NCI-H510A (cell line): Measurements from ENCODE around the gene DDX51.
"Not testable (repeated sequence)": the region's sequence is repeated elsewhere in the genome, so short reads cannot be mapped to it uniquely, and the experiment has no call there.

Experiments
- DNase-seq: peaks from one replicate; lab custom pipeline; 2025; lab: John Stamatoyannopoulos, UW

Gene DDX51

DNA sequence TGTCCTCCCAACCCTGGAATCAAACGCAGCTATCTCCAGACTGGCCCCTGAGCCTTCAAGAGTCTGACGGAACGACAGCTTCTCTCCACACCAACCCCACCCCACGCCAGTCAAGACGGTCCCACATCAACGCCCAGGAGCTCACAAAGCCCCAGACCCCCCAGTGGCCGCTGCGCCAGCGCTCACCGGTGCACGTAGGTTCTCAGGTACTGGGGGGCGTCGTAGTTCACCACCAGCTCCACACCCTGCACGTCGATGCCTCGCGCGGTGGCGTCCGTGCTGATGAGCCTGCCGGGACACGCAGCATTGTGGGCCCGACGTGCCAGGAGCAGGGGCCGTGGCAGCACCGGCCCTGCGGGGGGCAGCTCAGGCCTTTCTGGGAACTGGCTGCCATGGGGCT is 4.2 kb downstream of the DDX51 start:
- DNase-seq: no peak

DNA sequence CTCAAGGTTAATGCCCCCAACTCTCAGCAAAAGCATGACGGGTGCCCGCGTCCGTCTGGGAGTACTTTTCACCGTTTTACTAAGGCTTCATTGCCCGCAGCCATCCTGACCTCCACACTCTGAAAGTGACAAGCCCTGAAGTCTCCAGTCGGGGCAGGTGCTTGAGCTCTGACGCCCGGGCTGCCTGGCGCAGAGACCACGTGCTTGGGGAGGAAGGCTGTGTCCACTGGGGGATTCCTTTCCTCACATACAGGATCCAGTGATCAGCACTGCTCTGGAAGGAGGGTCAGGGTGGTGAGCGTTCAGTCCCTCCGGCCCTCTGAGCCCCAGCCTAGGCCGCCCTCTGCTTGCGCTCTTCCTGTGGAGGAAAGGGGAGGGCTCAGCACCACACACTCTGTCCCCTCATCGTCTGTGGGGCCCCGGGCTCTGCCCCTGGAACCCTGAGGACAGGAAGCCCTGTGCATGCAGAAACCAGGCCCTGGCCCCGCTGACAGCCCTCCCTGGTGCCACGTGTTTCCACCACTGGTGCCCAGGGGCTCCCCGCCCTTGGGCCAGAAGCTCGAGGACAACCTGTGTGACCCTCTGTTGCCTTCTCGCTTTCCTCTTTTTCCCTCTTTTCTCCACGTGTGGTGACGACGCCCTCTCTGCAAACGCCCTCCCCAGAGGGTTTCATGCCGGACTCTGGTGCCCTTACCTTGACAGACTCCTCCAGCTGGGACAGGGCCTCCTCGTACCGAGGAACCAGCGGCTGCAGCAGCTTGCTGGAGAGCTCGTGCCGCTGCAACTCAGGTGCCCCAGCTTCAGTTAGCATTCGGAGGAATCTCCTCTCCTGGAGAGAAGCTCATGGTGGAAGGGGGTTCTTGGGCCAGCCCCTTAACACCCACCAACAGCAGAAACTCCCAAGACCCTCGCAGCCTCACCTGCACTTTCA is 4.9 kb downstream of the DDX51 start:
- DNase-seq: no peak

DNA sequence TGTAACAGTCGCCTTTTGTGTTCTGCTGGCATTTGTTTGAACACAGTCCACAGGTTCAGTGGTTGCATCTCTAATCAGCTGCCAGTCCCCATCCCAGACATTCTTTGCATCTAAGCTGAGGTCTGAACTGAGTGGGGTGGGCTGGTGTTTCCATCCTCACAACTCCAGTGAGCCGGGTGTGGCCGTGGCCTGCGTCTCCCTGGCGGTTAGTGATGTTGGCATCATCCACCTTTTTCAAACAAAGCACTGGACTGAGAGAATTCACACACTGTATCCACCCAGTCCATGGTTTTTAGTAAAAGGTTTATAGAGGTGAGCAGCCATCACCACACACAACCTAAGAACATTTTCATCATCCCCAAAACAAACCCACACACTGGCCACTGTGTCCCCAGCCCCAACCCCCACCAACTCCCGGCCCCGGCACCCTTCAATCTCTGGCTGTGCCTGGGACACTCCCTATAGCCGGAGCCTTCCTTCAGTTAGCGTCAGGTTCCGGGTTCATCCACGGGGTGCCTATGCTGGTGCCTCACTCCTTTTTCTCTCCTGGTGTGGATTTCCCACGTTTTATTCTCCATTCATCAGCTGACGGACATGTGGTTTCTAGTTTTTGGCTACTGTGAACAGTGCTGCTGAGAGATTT is 6.5 kb downstream of the DDX51 start:
- no peak for DNase-seq

DNA sequence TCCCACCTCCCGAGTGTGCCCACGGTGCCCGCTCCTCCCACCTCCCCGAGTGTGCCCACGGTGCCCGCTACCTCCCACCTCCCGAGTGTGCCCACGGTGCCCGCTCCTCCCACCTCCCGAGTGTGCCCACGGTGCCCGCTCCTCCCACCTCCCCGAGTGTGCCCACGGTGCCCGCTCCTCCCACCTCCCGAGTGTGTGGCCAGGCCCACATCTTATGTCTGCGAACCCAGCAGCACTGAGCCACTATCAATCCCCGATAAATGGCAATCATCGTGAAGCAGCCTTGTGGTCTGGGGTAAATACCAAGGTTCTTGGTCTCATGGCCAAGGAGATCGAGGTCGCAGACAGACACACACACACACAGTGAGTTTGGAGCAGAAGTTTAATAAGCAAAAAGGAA is 7.9 kb downstream of the DDX51 start:
- not testable (repeated sequence) for DNase-seq

DNA sequence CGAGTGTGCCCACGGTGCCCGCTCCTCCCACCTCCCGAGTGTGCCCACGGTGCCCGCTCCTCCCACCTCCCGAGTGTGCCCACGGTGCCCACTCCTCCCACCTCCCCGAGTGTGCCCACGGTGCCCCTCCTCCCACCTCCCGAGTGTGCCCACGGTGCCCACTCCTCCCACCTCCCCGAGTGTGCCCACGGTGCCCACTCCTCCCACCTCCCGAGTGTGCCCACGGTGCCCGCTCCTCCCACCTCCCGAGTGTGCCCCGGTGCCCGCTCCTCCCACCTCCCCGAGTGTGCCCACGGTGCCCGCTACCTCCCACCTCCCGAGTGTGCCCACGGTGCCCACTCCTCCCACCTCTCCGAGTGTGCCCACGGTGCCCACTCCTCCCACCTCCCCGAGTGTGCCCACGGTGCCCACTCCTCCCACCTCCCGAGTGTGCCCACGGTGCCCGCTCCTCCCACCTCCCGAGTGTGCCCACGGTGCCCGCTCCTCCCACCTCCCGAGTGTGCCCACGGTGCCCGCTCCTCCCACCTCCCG is 9.4 kb downstream of the DDX51 start:
- DNase-seq: not testable (repeated sequence)

DNA sequence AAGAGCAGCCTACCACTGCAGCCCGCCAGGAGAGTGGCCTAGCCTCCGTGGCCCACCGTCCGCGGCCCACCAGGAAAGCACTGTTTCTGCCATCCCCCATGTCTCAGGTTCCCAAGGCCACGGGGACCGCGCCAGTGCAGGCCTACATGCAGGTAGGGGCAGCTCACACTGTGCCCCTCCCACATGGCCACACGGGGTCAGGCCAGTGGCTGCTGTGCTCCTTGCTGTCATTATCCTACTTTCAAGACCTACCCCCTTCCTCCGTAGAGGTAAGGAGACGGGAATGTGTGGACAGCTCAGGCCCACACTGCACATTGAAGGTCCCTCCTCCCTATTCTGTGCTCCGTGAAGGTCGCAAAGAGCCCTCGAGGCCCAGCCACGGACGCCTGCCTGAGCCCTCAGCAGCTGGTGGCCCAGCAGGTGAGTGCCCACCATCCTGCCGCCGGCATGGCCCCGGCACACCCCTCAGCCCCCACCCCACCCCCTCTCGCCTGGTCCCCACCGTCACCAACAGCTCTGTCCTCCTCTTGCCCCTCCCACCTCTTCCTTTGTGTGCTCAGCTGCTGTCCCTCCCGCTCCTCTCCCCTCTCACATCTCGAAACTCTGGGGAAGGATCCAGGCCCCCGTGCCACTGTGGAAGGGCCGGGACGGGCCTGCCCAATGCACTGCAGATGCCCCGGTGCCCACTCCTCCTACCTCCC is 10.0 kb downstream of the DDX51 start:
- DNase-seq: peak; percentile 83

DNA sequence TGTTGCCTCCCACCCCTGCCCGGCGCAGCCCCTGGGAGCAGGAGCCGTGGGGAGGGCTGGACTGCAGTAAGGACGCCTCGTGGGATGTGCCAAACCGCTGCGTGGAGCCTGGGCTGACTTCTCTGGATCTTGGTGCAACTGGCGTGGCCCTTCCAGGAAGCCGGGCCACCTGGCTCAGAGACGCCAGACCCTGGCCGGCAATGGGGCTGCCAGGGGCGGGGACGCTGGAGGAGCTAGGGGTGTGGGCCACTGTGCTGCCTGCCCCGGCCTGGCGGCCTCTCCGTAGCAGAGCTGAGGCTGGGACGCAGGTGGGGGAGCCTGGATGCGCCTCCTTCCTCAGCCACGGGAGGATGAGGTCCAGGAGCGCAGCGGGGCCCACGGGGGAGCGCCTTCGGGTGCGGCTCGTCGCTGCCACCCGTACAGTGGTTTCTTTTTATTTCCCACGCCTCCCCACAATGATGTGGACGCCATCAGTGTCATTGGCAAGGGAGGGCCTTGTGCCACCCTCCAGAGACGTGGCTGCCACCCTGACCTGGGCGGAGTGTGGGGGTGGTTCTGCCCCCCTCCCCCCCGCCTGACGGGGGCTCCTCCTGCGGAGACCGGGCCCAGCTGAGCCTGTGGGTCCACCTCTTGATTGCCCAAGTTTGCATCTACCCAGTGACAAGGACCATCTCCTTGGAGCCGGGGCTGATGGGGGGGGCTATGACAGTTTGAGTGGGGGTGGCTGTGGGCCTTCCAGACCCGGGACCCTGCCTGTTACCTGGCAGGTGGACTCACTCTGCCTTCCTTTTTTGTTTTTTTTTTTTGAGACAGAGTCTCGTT is 11.3 kb downstream of the DDX51 start:
- DNase-seq: no peak

DNA sequence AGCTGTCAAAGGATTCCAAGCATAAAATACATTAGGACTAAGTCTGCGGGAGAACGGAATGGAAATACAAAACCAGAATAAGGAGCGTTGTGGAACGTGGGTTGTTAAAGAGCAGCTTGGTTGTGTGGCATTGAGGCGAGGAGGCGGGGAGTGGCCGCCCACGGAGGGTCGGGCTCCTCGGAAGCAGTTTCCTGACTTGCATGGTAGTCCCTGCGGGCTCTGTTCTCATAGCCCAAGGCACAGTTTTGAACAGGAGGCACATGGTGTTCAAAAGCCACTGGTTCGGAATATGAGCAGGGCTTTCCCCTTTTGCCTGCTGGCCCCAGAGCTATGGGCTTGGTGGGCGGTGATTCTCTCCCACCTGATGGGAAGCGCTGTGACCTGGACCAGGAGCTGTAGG is 12.2 kb downstream of the DDX51 start:
- no peak for DNase-seq

DNA sequence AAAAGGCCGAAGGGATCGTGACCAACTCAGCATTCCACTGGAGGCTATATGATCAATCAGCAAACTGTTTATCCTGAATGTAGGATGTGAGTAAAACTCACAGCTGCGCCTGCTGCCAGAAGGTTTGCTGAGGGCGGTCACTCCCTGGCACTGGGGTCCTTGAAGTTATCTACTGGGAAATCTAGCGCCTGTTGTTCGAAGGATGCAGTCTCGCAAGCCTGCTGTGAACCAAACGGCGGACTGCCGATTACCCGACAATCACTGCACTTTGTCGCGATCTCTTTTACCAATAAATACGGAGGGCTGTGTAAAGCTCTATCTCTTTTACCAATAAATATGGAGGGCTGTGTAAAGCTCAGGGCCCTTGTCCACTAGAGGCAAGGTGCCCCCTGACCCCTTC is 12.9 kb downstream of the DDX51 start:
- no peak for DNase-seq

DNA sequence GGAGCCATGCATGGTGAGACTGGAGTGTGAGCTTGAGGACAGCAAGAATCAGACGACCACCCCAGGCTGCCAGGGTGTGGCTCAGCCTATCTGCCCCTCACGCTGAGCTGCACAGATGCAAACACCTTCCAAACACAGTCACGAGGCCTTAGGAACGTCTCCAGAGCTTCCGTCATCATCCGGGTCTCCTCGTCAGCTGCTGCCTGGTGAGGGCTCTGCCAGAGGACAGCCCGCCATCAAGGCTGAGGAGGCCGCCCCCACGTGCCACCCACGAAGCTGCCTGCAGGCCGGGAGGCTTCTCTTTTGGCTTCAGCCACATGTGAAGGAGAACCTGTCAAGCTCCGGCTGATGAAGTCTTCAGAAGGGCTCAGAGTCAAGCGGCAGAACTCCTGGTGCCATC is 13.4 kb downstream of the DDX51 start:
- no peak for DNase-seq

DNA sequence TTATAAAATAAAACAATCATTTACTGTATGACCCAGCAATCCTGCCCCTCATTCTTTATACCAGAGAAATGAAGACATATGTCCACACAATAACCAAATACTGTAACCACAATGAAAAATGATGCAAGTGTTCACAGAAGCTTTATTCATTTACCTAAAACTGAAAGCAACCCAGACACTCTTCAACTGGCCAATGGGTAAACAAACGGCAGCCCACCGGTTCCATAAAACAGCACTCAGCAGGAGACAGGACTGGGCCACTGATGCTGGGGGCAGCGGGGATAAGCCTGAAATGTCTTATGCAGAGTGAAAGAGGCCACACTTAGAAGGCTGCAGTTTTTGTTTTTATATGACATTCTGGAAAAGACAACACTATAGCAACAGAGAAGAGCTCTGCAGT is 15.1 kb downstream of the DDX51 start:
- no peak for DNase-seq

DNA sequence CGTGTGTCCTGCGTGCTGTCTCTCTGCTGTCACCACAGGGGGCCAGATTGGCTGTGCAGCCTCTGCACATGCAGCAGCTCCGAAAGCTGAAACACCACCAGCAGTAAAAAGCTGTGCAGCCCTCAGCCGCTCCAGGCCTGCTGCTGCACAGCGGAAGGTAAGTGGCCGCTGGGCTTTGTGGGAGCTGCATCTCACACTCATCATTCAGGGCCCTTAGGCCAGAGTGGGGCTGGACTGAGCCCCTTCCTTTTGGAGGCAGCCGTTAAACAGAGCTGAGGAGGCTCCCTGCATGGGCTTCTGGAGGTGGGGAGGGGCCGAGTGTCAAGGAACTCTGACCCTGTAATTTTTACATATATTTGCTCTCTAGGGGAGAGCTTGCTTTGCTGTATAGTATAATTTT is 17.1 kb downstream of the DDX51 start:
- DNase-seq: no peak

DNA sequence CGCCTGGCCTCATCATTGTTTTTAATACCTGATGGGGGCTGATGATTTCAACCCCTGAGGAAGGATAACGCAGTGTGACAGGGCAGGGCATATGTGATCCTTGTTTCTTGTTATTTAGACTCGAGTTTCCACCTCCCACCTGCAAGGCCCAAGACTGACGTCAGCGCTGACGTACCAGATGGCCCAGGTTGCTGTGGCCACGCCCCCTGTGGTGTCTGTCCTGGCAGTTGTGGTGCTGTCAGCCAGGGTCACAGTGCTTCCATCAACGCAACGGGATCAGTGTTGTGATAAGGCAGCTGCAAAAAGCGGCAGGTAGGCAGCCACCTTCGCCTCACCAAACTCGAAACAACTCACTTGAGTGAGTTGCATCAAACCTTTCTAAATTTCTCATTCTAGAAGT is 18.4 kb downstream of the DDX51 start:
- DNase-seq: no peak

DNA sequence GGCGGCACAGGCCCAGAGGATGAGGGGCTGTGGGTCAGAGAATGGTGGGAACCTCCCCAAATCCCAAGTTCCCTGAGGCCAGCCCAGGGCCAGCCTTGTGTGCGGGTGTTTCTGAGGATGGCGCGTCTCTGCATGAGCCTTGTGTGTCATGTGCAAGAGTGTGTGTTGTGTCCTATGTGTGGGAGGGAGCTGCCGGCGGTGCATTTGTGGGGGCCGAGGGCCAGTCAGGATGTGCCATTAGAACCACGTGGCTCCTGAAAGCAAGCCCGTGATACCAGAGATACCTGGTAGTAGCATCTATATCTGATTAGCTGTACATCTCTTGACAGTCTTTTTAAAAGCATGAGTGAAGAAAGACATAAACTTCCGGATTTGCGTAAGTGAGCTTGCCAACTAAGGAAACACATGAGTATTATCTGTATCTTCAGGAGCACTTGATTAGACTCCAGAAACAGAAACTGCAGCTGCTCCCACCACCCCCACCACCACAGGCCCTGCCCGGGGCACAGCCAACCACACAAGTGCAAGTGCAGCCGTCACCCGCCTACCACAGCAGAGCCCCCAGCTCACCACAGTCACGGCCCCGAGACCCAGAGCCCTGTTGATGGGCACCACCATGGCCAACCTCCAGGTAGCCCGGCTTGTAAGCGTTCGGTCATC is 19.2 kb downstream of the DDX51 start:
- DNase-seq: no peak

DNA sequence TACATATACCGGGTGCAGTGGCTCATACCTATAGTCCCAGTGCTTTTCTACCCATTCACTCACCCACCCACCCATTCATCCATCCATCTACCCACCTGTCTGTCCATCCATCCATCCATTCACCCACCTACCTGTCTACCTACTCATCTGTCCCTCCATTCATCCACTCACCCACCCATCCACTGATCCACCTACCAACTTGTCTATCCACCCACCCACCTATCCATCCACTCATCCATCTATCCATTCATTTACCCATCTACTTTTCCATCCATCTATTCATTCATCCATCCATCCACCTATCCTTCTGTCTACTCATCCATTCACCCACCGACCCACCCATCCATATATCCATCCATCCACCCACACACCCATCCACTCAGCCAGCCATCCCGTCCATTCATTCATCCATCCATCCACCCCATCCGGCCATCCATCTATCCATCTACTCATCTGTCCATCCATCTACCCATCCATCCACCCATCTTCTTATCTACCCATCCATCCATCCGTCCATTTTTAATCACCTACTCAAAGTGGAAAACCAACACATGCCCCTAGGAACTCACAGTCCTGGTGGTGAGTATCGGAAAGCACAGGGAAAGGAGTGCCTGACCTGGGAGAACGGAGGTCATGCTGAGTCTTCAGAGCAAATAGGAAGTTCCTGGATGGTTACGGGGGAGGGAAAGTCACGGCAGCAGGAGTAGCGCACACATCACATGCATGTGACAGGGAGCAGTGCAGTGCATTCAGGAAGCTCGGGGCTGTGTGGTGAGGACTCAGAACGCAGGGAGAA is 20.0 kb downstream of the DDX51 start:
- no peak for DNase-seq

DNA sequence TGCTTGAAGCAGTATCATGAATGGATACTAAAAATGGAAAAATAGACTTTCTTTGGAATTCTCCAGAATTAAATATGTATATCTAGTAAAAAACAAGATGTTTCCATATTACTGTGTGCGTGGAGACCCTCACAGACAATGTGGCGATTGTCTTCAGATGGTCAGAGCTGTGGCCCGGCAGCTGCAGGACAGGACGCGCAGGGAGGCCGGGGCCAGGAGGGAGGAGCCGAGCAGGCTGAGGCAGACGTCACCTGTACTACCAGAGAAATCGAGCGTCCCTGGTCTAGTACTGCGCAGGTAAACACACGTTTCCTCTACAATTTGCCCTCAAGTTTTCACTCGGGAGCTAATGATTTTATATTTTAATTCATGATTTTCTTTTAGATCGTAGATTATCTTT is 22.8 kb downstream of the DDX51 start:
- DNase-seq: no peak

DNA sequence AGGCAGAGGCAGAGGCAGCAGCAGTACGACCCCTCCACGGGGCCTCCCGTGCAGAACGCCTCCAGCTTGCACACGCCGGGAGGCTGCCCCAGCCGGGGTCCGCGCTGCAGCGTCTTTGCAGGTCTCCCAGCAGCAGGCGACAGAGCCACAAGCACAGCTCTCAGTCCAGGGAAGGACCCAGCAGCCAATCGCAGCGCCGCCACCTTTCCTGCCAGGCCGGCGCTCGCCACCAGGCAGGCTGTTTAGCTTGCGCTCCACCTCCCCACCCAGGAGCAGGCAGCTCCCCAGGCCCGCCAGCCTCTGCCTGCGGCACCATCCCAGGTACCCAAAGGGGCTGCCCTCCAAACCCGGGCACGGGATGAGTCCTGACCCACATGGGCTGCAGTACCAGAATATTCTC is 25.2 kb downstream of the DDX51 start:
- DNase-seq: no peak

DNA sequence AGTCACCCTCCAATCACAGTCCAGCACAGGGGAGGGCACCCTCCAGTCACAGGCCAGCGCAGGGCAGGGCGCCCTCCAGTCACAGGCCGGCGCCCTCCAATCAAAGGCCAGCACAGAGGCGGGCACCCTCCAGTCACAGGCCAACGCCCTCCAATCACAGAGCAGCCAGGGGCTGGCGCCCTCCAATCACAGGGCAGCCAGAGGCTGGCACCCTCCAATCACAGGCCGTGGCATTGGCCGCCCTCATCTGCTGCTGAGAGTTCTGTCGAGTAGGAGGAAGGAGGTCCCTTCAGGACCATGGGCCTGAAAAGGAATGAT is 26.6 kb downstream of the DDX51 start:
- no peak for DNase-seq

DNA sequence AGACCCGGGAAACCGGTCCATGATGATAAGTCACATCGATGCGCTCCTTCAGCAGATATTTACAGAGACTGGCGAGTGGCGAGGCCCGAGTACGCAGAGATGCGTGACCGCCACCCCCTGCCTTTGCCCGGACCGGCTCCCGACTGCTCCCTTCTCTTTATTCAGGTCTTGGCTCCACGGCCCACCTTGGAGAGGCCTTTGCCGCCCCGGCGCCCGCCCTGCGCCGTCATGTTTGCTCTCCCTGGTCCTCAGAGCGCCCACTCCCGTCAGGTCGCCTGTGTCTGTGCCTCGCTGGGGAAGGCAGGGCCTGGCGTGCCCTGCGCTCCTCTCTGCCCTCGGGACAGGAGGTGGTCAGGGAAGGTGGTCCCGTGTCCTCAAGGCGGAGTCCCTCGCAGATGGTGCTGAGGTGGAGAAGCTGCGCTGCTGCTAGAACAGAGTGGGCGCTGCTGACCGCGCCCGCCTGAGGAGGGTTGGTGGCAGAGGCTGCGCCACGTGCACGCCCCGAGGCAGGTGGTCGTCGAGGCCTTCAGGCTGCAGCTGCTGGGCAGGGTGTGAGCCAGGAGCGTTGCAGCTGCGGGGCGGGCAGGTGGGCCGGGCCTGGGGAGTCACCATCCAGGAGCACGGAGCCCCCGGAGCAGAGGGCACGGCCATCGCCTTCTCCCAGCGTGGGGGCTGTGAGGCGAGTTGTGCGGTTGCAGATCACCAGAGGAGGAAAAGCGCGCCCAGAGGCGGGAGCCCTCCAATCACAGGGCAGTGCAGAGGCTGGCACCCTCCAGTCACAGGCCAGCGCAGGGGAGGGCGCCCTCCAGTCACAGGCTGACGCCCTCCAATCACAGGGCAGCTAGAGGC is 27.2 kb downstream of the DDX51 start:
- no peak for DNase-seq

DNA sequence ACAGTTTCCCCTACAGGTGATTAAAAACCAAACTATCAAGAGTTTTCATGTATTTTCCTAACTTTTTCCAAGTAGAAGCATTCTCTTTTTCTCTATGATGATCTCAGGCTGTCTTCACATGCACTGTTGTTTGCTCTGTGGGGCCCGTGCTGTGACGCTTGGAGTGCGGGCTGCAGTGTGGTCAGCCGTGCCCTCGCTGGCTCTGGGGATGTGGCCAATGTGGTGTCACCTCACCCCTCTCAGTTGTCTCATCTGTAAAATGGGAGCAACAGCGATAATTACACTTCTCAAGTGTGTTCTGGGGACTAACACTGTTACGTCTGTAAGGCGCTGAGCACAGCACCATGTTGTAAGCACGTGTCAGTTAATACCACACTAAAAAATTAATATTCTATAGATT is 28.6 kb downstream of the DDX51 start:
- DNase-seq: no peak
